GM18499 (cell line): ENCODE data around the gene PHKB.
"Not testable (repeated sequence)": the region's sequence is repeated elsewhere in the genome, so short reads cannot be mapped to it uniquely, and the experiment has no call there.

Source experiments
- ATAC-seq: cut with Tn5 transposase; IDR thresholded peaks from one replicate; pipeline ENCODE4 v1.9.1; 2021; ENCODE audit warnings: moderate number of reproducible peaks; ENCODE audit not compliant: insufficient read depth, unreplicated experiment

PHKB gene

DNA sequence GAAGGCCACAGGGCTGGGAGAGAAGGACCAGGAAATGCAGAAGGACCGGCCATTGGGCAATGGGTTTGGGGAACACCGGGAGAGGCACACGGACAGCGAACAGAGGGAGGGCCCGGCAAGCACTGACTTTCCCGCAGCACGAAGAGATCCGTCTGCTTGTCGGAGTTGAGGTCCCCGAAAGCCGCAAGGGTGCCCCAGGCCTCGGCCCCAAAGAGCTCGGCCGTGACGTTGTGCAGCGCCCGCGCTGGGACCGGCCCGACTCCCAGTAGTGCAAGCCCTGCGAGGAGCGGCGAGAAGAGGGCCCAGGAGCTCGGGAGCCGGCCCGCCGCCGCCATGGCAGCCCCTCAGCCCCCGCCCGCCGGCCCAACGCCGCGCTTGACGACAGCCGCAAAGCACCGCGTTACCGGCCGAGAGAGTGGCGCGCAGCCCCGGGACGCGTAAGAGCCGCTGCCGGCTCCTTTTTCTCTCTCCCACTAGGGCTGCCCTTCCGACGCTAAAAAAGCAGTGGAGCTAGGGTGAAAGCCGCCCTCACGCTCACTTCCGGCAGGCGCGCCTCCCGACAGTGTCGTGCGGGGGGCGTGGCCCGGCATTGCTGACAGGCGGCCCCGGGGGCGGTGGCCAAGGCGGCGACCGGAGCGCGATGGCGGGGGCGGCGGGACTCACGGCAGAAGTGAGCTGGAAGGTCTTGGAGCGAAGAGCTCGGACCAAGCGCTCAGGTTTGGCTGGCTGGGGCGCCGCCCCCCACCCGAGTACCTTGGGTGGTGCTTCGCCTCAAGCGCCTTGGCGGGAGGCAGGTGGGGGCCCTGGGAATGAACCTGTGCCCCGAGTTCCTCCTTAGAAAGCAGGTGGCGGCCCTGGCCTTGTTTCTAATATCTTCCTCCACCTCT lies at the start of gene PHKB, which contains the start of gene ITFG1:
Gene PHKB, plus strand, starts transcription at position 621 of the 887 bp plus-strand sequence. Its CDS starts 20 bp downstream, at position 641.
Gene ITFG1, minus strand, starts transcription at position 353 of the 887 bp plus-strand sequence. Its CDS starts 18 bp downstream, at position 335.
- ATAC-seq = peak; percentile 57

DNA sequence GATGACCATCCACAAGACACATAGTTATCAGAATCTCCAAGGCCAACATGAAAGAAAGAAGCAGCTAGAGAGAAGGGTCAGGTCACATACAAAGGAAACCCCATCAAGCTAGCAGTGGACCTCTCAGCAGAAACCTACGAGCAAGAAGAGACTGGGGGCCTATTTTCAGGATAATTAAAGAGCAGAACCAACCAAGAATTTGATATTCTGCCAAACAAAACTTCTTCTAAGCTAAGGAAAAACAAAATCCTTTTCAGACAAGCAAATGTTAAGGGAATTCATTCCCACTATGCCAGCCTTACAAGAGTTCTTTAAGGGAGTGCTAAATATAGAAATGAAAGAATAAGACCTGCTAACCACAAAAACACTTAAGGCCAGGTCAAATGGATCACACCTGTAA lies 48.1 kb upstream of the PHKB start:
- ATAC-seq = no peak

- no peak for ATAC-seq
Measured at GRCh38 chr16:47416869-47417268, 44.3 kb upstream of the PHKB start.

GRCh38 chr16:47424846-47425245 lies 36.3 kb upstream of the PHKB start:
- ATAC-seq = no peak

DNA sequence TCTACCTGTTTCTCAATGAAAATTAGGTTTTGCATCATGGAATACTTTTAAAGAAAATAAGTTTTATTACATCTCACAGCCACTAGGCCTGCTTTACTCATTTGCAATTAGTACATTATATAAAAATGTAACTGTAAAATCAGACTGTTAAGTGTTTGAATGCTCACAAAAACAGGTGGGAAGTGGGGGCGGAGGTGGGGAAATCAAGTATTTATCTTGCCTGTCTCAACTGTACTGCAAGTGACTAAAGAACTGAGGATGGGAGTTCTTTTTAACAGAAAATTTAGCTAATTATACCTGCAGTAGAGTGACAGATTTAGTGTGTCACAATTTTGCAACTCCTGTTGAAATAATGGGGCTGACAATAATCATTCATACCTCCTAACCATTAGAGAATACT lies 34.3 kb upstream of the PHKB start:
- ATAC-seq = no peak

DNA sequence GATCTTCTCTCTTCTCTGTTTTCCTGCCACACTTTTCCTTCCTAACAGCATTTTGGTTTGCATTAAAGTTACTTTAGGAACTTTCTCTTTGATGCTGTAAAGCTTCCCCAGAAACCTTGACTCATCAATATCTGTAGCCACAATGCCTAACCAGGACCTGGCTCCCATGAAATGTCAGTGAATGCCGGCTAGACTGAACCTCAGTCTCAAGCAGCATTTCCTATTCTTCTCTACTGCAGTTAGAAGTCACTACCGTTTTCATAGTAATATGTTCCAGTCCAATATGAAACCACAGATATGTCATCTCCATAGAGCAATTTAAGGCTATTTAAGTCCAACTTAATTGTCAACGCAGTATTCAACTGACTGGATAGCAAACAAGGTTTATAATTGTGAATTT lies 29.2 kb upstream of the PHKB start:
- ATAC-seq = no peak

DNA sequence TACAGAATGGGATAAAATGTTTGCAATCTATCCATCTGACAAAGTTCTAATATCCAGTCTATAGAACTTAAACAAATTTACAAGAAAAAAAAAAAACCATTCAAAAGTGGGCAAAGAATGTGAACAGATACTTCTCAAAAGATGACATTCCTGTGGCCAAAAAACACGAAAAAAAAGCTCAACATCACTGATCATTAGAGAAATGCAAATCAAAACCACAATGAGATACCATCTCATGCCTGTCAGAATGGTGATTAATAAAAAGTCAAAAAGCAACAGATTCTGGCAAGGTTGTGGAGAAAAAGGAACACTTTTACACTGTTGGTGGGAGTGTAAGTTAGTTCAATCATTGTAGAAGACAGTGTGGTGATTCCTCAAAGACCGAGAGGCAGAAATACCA lies 26.9 kb upstream of the PHKB start:
- not testable (repeated sequence) for ATAC-seq

- not testable (repeated sequence) for ATAC-seq
Measured at GRCh38 chr16:47440066-47440465, 21.1 kb upstream of the PHKB start.

DNA sequence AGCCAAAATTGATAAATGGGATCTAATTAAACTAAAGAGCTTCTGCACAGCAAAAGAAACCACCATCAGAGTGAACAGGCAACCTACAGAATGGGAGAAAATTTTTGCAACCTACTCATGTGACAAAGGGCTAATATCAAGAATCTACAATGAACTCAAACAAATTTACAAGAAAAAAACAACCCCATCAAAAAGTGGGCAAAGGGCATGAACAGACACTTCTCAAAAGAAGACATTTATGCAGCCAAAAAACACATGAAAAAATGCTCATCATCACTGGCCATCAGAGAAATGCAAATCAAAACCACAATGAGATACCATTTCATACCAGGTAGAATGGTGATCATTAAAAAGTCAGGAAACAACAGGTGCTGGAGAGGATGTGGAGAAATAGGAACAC lies 18.2 kb upstream of the PHKB start:
- not testable (repeated sequence) for ATAC-seq

DNA sequence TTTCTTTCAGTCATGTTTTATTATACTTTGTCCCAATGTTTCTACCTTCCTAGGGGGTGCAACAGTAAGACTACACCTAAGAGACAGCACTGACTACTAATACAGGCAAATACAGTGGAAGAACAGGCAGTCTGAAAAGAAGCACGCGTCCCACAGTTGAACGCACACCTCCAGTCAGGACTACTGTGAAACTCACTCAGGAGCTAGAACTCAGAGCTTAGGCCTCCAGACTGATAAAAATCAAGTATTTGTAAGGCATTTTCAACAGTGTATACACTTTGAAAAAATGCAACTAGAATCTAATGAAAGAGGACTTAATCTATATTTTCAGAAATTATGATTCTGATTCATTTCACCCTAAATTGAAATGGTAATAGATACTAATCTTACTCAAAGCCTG lies 14.7 kb upstream of the PHKB start:
- no peak for ATAC-seq

DNA sequence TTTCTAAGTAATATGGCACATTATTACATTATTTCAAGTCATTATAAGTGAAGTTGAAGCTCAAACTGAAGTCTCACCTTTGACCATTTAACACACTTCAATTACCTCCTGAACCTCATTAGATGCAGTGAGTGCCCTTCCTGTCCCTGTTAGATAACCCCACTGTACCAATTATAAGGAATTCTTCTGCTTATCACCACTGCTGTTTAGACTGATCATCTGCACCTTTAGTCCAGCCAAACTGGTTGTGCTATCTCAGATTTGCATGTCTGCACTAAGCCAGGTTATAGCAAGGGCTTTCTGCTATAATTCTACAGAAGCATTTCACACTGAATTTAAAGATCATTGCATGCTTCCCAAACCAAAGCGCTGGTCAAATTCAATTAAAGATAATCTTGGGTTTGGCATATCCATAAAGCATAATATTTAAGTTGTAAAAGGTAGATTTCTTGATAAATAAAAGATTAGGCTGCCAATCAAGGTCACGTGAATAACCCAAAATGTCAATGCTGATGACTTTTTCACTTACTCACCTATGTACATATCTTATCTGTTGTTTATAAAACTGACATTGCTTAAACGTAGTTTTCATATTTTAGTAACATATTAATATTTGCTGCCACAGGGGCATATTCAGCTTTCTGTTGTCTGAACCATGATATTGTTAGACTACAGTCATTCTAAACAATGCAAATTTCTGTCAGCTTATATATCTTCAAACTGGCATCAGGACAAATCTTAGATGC lies 12.1 kb upstream of the PHKB start:
- ATAC-seq = no peak

DNA sequence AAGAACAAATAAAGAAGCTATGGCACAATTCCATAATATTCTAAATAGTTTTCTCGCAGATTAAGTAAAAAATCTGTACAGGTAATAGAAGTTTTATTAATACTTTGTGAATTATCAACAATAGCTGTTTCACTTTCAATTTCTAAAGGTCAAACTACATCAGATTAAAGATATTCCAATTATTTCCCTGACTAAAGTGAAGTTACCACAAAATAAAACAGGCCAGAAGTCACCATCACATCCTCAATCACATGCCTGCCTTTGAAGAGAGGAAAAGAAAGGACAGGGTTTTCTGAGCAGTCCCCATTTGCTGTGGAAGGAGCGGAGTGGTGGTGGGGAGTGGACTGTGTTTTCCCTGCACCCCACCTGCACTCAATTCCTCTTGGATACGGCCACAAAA lies 11.3 kb upstream of the PHKB start:
- no peak for ATAC-seq

- no peak for ATAC-seq
Measured at GRCh38 chr16:47458331-47458730, 2.8 kb upstream of the PHKB start.

DNA sequence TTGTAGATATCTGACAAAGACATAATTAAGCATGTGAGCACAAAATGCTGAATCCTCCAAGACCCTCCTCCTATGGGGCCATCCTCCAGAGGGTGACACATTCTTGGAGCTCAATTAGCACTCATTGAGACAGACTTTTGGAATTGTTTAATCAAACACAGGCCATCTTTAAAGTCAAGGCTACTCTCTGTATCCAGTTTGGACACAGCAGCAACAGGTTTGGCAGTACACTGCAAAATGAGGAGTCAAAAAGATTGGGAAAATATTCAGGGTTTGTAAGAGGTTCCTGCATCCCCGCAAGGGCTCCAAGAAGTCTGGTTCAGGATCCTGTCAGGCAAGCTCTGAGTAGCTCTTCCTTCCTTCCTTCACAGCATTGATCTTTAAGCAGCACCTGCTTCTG lies 1.5 kb upstream of the PHKB start:
- ATAC-seq = no peak

GRCh38 chr16:47460359-47460710 lies 796 bp upstream of the PHKB start:
- no peak for ATAC-seq

DNA sequence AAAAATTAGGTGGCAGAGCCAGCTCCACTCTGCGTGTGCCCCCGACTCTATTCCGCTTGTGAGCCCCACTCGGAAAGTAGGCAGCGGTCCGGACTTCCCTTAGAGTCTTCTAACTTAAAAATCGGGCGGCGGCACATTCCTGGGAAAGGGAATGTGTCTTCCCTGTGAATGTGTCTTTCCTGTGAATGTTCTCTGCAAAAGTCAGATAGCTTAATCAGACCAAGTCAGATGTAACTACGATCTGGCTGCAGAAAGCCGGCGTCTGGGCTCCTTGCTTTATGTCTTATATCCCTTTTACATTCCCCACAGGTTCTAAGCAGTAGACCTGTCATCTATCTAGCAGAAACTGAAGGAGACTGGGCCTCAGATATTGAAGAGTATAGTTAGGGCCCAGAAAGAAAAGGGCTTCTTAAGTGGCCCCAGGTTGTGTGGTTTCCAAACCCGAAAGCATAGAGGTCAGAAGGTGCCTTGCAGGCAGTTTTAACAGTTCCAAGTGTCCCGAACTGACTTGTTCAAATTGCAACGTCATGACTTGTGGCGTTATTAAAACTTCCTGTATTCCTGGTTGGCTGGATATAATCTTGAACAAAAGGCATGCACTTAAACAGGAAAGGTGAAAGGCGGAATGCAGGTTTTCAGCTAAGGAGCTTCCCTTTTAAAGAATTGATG lies 601 bp downstream of the PHKB start:
- ATAC-seq = peak; percentile 20

- ATAC-seq = no peak
Measured at GRCh38 chr16:47463771-47464624, 2.9 kb downstream of the PHKB start.

DNA sequence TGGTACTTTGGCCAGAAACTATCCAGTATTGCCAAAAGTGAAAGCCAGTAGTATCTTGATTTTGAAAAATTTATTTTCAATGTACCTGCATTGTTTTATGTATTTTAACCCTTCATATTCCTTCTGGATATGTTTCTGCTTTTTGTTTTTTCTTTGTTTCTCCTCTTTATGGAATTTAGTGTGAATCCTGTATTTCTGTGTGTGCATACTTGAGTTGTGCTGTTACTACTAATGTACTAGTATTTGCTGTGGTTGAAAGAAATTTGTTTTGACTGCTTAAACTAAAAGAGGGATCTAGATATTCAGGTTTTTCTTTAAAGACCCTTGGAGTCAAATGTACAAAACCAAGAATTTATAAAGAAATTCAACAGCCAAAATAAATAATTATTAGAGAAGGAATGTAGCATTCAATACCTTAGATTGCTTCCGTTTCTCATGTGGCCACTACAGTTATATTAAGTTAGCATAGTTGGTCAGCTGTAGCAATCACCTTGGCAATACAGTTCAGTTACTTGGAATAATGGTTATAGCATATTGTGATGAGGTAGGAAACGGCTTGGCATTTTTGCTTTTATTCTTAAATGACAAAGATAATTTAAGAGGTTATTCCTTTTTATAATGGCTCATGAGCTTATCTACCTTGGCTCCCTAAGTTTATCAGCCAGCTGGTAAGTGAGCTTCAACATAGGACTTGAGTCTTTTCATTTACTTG lies 4.9 kb downstream of the PHKB start:
- no peak for ATAC-seq

- ATAC-seq = no peak
Measured at GRCh38 chr16:47467501-47467900, 6.4 kb downstream of the PHKB start.
